GM12892 (cell line): ENCODE results near the gene TTC28.

Source experiments
- POLR2A ChIP-seq: IDR thresholded peaks from 2 replicates; pipeline ENCODE4 v1.6.1; 2011; ENCODE audit warnings: low read depth, low read length, control low read depth
- POLR2AphosphoS5 ChIP-seq: IDR thresholded peaks from 2 replicates; pipeline ENCODE4 v1.6.1; 2011; ENCODE audit warnings: low read depth, low read length, control low read depth

GRCh38 chr22:28541137-28541536 is 138.5 kb downstream of the TTC28 start:
- no peak for TF ChIP-seq POLR2A
- no peak for TF ChIP-seq POLR2AphosphoS5
